Medulla oblongata (tissue), 1 donor: ENCODE results near the gene TMIGD2.

Experiments
- DNase-seq: peaks from one replicate; pipeline ENCODE4 v3.0.0-alpha.2; 2015; ENCODE audit errors: extremely low spot score

Gene TMIGD2

DNA sequence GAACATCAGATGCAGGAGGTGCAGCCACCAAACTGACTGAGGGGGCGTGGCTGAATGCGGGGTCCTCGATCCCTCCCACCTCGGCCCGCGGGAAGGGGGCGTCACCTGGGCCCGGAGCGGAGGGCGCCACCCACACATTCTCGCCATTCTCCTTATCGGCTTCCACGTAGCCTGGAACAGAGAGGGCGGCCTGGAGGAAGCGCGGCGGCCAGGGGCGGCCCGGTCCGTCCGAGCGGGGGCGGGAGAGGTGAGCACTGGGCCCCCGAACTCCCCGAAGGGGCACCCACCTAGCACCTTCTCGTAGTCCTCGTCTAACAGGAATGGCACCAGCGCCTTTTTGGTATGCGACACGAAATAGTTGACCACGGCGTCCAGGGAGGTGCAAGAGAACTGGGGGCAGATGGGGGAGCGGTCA lies 24.7 kb upstream of the TMIGD2 start:
- no peak for DNase-seq

- DNase-seq: no peak
These were observed 24.1 kb upstream of the TMIGD2 start for GRCh38 chr19:4326215-4326836.

- no peak for DNase-seq
These were observed 22.0 kb upstream of the TMIGD2 start for GRCh38 chr19:4324228-4324627.

DNA sequence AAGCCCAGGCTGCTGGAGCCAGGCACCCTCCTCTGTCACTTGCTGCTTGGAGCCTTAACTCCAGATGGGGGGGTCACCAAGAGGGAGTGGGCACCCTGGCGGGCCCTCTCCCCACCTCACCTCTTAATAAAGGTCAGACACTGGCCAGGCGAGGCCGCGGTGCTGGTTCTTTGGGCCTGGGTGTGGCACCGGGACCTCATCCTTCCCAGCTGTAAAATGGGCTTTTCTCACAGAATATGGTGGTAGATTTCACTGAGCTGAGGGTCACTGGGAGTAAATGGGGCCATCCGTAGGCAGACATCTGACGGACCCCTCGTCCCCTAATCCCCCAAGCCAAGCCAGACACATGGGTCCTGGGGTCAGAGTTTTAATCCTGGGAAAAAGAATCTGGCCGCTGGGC lies 21.5 kb upstream of the TMIGD2 start:
- no peak for DNase-seq

DNA sequence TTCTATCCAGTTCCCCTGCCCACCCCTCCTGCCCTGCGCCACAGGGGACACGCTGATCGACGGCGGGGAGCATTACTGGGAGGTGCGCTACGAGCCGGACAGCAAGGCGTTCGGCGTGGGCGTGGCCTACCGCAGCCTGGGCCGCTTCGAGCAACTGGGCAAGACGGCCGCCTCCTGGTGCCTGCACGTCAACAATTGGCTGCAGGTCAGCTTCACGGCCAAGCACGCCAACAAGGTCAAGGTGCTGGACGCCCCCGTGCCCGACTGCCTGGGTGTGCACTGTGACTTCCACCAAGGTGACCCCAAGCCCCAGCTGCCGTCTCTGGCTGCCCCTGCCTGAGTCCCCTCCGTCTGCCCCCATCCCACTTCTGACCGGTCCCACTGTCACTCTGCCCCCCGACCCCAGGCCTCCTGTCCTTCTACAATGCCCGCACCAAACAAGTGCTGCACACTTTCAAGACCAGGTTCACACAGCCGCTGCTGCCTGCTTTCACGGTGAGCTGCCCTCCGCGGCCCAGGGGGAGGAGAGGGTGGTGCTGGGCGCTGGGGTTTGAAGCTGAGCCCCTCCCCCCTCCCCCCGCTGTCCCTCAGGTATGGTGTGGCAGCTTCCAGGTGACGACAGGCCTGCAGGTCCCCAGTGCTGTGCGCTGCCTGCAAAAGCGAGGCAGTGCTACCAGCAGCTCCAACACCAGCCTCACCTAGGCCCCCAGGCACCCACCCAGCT lies 20.9 kb upstream of the TMIGD2 start:
- no peak for DNase-seq

GRCh38 chr19:4320419-4320818 lies 18.2 kb upstream of the TMIGD2 start:
- DNase-seq: no peak

DNA sequence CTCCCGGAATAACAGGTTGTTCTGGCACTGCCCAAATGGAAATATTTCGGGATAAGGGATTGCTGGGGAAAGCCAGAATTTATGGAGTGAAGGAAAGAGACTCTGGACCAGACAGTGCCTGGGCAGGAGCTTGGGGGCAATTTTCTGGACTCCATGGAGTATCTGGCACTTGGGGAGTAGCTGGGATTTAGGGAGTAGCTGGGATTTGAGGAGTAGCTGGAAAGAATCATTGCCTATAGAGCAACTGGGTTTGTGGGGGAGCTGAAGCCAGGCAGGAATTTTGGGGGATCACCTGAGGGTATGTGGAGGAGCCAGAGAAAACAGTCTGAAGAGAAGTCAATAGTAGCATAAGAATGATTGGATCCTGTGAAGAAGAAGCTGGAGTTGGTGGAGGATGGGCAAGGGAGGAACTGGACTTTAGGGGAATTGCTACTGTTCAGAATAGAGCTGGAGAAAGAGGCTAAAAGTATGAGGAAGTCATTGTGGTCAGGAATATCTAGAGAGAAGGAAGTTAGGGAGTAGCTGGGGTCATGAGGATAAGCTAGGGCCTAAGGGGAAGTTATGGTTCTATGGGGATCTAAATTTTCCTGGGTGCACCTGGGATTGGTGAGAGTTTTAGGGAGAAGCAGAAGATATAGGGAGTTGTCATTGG lies 17.0 kb upstream of the TMIGD2 start:
- no peak for DNase-seq

DNA sequence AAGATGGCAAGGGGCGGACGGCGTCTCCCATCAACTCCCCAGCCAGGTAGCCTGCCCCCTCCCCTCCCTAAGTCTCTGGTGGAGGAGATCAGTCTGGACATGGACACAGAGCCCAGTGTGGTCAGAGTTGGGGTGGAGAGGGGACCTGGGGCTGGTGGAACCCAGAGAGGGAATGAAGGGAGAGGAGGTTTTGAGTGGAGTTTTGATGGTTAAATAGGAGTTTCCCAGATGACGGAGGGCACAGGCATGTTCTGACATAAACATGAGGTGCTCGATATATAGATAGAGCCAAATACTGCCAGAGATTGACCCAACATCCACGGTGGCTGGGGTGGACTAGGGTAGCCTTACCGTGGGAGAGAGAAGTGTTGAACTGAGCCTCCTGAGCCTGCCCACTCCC lies 16.3 kb upstream of the TMIGD2 start:
- DNase-seq: no peak

DNA sequence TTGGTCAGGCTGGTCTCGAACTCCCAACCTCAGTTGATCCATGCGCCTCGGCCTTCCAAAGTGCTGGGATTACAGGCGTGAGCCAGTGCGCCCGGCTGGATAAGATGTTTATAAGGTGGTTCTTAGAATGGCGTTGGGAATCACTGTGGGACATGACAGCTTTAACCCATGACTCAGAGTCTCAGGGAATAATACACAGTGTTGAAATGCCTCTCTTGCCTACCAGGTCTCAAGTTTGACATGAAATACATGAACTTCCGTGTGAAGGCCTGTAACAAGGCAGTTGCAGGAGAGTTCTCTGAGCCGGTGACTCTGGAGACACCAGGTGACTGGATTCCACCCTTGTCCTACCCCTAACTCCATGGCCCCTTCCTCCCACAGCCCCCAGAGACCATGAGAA lies 14.8 kb upstream of the TMIGD2 start:
- DNase-seq: no peak

DNA sequence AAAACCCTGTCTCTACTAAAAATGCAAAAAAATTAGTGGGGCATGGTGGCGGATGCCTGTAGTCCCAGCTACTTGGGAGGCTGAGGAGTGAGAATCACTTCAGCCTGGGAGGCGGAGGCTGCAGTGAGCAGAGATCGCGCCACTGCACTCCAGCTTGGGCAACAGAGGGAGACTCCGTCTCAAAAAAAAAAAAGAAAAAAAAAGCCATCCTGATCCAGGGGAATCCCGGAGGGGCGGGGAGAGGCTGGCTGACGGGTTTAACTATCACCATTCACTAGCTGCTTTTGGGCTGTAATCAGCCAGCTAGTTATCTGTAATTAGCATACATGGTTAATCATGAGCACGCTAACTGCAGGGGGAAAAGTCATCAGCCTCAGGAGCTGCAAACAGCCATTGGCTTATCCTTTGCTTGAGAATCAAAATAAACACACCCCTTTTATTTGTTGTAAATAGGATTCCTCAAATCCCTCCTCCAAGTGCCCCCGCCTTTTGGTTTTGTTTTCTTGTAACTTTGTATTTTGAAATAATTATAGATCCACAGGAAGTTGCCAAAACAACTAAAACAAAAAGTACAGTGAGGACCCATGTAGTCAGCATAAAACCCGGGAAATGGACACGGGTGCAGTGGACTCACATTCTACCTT lies 11.8 kb upstream of the TMIGD2 start:
- no peak for DNase-seq

DNA sequence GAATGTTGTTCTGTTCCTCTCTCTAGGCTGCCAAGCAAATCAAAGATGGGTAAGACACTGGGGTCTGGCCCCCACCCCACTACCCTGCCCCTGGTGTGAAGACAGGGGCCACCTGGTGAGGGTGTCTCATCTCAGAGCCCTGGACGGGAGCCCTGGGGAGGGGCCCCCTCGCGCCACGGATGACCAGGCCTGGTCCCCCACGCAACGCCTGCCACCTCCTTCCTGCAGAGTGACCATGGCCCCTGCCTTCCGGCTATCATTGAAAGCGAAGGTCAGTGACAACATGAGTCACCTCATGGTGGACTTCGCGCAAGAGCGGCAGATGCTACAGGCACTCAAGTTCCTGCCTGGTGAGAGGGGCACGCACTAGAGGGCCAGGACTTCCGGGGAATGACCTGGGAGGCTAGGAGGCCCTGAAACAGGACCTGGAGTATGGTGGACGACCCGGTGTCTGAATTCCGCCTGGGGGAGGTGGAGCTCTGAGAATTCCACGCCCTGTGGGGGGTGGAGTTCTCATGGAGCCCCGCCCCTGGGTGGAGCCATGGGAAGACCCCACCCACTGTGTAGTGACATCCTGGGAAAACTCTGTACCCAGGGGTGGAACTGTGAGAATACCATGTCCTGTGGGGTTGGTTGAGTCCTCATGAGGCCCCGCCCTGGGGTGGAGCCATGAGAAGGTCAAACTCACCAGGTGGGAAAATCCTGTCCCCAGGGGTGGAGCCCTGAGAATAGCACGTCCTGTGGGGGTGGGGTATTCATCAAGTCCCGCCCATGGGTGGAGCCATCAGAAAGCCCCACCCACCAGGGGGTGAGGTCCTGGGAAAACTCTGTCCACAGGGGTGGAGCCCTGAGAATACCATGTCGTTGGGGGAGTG lies 8.3 kb upstream of the TMIGD2 start:
- DNase-seq: no peak

GRCh38 chr19:4305659-4306058 lies 3.5 kb upstream of the TMIGD2 start:
- no peak for DNase-seq

GRCh38 chr19:4305257-4305612 lies 3.0 kb upstream of the TMIGD2 start:
- DNase-seq: no peak

GRCh38 chr19:4304538-4305256 lies 2.5 kb upstream of the TMIGD2 start, which contains the start of gene FSD1:
Gene FSD1 (plus strand): TSS chr19:4304598. CDS start chr19:4304747, 149 bp downstream.
- peak; percentile 5 for DNase-seq

DNA sequence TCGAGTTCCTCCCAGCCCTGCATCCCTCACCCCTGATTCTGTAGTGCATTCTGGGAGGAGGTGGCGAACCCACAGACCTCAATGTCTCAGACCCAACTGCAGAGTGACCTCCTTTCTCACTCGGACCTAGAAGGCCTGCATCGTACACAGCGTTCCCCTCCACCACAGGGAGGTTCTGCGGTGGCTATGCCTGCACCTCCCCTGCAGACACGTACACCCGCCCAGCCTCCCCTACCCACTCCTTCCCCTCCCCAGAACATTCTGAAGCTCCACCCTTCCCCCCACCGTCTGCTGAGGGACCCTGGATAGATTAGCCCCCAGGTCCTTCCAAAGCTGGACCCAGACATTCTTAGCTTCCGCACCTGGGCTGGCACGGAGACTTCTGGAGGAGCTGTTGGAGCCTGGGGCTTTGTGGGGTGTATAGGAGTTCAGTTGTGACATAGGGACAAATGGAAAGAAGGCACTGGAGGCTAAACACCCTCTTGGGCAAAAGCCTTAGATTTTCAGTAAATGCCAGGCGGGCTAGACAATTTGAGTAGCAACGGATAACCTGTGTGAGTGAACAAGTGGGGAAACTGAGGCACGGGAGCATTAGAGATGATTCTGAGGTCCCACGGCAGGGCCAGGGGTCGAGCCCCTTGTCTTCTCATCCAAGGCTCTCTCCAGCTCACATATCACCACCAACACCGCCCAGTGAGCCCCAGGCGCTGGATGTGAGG lies 1.8 kb upstream of the TMIGD2 start:
- DNase-seq: no peak

- DNase-seq: no peak
These were observed 473 bp downstream of the TMIGD2 start for GRCh38 chr19:4301590-4302242.

- DNase-seq: no peak
These were observed 1.6 kb downstream of the TMIGD2 start for GRCh38 chr19:4300589-4300988.

- DNase-seq: no peak
These were observed 3.2 kb downstream of the TMIGD2 start for GRCh38 chr19:4298810-4299550.
